Prostate gland (tissue), 2 donors: Measurements from ENCODE around the gene NEK10.

Experiments
- CTCF ChIP-seq, 4 experiments: fragments of 200-600 bp in 2 of 4; fragments of 450-650 bp in 2 of 4; sonication (generic) in 2 of 4; IDR thresholded peaks; 1 replicate in 3 of 4; 2 replicates in 1 of 4; pipeline ENCODE4 v1.5.1; 2016 to 2019; ENCODE audit warnings: antibody characterized with exemption in 4 of 4, mild to moderate bottlenecking in 2 of 4, moderate library complexity in 2 of 4
- POLR2AphosphoS5 ChIP-seq: sonication (generic); formaldehyde crosslinking; IDR thresholded peaks from one replicate; pipeline ENCODE4 v1.6.1; 2017; ENCODE audit warnings: antibody characterized with exemption

GRCh38 chr3:27078246-27078913 is 290.8 kb downstream of the NEK10 start:
- TF ChIP-seq CTCF (IDR thresholded peaks at IDR 0.05) = no peak
- TF ChIP-seq POLR2AphosphoS5 = no peak
